HEK293 (cell line): Measurements from ENCODE around the gene B4GALNT1.

Experiments used
- ZNF24 ChIP-seq: fragments of 450-650 bp; formaldehyde crosslinking; IDR thresholded peaks from 2 replicates; pipeline ENCODE4 v1.5.1; 2016; ENCODE audit warnings: missing biosample characterization, missing genetic modification characterization
- TF ChIP-seq, protein P1 (sequence below): fragments of 450-650 bp; formaldehyde crosslinking; IDR thresholded peaks from 2 replicates; pipeline ENCODE4 v1.5.1; 2016; ENCODE audit warnings: missing biosample characterization, missing genetic modification characterization, borderline replicate concordance

B4GALNT1 gene

DNA sequence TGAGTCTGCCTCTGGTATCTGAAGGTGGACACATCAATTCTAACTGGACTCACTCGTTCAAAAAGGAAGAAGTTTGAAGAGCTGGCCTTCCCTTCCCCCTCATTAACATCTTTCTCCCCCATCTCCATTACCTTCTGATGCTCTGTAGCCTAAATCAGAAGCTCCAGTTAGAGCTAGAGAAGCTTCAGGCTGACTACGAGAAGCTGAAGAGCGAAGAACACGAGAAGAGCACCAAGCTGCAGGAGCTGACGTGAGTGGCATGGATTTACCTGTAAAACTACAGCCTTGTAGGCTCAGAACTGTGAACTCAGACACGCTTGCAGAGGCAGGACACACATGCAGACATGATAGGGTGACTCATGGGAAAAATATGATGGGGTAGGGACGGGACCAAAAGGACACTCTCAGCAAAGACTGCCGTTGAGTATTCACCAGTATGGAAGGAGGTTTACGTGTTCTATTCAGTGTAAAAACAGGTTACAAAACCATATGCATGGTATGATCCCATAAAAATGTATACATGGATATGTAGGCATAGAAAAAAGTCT is 56.3 kb downstream of the B4GALNT1 start (continued):
- TF ChIP-seq, protein P1, sequence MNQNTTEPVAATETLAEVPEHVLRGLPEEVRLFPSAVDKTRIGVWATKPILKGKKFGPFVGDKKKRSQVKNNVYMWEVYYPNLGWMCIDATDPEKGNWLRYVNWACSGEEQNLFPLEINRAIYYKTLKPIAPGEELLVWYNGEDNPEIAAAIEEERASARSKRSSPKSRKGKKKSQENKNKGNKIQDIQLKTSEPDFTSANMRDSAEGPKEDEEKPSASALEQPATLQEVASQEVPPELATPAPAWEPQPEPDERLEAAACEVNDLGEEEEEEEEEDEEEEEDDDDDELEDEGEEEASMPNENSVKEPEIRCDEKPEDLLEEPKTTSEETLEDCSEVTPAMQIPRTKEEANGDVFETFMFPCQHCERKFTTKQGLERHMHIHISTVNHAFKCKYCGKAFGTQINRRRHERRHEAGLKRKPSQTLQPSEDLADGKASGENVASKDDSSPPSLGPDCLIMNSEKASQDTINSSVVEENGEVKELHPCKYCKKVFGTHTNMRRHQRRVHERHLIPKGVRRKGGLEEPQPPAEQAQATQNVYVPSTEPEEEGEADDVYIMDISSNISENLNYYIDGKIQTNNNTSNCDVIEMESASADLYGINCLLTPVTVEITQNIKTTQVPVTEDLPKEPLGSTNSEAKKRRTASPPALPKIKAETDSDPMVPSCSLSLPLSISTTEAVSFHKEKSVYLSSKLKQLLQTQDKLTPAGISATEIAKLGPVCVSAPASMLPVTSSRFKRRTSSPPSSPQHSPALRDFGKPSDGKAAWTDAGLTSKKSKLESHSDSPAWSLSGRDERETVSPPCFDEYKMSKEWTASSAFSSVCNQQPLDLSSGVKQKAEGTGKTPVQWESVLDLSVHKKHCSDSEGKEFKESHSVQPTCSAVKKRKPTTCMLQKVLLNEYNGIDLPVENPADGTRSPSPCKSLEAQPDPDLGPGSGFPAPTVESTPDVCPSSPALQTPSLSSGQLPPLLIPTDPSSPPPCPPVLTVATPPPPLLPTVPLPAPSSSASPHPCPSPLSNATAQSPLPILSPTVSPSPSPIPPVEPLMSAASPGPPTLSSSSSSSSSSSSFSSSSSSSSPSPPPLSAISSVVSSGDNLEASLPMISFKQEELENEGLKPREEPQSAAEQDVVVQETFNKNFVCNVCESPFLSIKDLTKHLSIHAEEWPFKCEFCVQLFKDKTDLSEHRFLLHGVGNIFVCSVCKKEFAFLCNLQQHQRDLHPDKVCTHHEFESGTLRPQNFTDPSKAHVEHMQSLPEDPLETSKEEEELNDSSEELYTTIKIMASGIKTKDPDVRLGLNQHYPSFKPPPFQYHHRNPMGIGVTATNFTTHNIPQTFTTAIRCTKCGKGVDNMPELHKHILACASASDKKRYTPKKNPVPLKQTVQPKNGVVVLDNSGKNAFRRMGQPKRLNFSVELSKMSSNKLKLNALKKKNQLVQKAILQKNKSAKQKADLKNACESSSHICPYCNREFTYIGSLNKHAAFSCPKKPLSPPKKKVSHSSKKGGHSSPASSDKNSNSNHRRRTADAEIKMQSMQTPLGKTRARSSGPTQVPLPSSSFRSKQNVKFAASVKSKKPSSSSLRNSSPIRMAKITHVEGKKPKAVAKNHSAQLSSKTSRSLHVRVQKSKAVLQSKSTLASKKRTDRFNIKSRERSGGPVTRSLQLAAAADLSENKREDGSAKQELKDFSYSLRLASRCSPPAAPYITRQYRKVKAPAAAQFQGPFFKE (tag by site-specific recombination): no peak
- TF ChIP-seq ZNF24 (tag by site-specific recombination): no peak
- TF ChIP-seq, all 188 proteins: peak for 0
